ENCODE results near the gene RNF7.

DNA sequence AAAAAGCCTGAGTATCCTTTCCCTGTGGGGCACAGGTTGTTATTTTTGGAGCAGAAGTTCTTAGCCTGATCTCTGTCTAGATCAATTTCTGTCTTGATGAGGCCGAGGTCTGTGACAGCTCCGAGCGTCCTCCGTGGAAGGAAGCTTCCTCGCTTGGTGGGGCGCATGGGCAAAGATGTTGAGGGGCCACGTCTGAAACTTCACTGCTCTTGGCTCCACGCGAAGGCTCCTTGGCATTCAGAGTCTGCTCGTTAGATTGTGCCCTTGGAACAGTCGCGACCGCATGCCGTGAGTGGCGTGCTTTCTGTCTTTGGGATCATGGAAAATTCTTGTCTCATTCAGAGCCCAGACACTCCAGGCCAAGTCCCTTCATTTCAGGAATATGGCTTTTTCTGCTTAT lies 38.8 kb downstream of the RNF7 start:
- TF ChIP-seq EZH2 (IDR thresholded peaks at IDR 0.05) = no peak
- TF ChIP-seq POLR2AphosphoS5 (IDR thresholded peaks at IDR 0.05; ENCODE audit: borderline replicate concordance, low read depth, low read length) = no peak

All from SK-N-MC (cell line).